Measurements from ENCODE around the gene TDRD9.

DNA sequence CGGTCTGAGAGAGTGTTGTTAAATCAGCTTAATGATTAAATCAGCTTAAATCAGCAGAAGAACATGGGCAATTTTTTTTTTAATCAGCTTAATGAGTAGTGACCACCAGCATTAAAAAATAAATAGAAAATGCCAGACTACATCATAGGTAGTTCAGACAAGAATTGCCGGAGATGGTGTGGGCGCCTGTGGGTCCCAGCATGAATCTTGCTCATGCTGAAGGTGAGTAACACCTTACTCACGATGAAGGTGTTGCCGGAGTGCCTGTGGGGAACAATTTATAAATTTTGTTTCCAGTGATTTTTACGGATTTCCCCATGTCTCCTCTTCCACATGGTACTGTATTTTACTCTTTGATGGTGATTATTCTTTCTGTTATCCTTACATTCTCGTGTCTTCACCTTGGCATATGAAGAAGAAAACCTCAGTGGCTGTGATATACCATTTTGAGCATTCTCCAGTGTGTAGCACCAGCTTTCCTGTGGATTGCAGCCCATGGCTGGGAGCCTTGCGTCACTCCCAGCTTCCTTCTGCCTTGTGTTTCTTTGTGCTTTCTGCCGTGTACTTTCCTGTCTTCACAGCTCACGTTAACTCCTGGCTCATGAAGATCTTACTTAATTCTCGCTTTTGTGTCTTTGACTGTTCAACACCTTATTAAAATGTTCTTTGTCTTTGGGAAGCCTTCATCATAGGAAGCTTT lies 4.7 kb downstream of the TDRD9 start:
- no peak for TF ChIP-seq EZH2phosphoT487 (IDR thresholded peaks at IDR 0.05; ENCODE audit: low read depth, severe bottlenecking, unreplicated experiment)
- TF ChIP-seq, protein P1, sequence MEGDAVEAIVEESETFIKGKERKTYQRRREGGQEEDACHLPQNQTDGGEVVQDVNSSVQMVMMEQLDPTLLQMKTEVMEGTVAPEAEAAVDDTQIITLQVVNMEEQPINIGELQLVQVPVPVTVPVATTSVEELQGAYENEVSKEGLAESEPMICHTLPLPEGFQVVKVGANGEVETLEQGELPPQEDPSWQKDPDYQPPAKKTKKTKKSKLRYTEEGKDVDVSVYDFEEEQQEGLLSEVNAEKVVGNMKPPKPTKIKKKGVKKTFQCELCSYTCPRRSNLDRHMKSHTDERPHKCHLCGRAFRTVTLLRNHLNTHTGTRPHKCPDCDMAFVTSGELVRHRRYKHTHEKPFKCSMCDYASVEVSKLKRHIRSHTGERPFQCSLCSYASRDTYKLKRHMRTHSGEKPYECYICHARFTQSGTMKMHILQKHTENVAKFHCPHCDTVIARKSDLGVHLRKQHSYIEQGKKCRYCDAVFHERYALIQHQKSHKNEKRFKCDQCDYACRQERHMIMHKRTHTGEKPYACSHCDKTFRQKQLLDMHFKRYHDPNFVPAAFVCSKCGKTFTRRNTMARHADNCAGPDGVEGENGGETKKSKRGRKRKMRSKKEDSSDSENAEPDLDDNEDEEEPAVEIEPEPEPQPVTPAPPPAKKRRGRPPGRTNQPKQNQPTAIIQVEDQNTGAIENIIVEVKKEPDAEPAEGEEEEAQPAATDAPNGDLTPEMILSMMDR (IDR thresholded peaks at IDR 0.05; ENCODE audit: poor library complexity), result no peak
- TF ChIP-seq EZH2 (IDR thresholded peaks at IDR 0.05; ENCODE audit: borderline replicate concordance), result no peak

Data from hepatocyte (in vitro differentiated cells).